GM19372 (cell line): ENCODE results near the gene DOCK4.

Experiments
- ATAC-seq: cut with Tn5 transposase; IDR thresholded peaks from one replicate; pipeline ENCODE4 v1.9.1; 2021; ENCODE audit warnings: mild to moderate bottlenecking, low read depth, moderate library complexity; ENCODE audit not compliant: unreplicated experiment

Gene DOCK4

GRCh38 chr7:112192236-112193154 is 13.7 kb downstream of the DOCK4 start:
- ATAC-seq, result no peak

GRCh38 chr7:112190120-112190519 is 16.1 kb downstream of the DOCK4 start:
- no peak for ATAC-seq

- no peak for ATAC-seq
Observed at GRCh38 chr7:112189691-112190090, 16.5 kb downstream of the DOCK4 start.

GRCh38 chr7:112188257-112188656 is 17.9 kb downstream of the DOCK4 start:
- ATAC-seq, result no peak

- ATAC-seq, result no peak
Observed at GRCh38 chr7:112186300-112186699, 19.9 kb downstream of the DOCK4 start.

- no peak for ATAC-seq
Observed at GRCh38 chr7:112185005-112185834, 21.0 kb downstream of the DOCK4 start.

- ATAC-seq, result no peak
Observed at GRCh38 chr7:112184455-112184854, 21.7 kb downstream of the DOCK4 start.

- no peak for ATAC-seq
Observed at GRCh38 chr7:112183266-112183665, 22.9 kb downstream of the DOCK4 start.

- ATAC-seq, result no peak
Observed at GRCh38 chr7:112182749-112183148, 23.4 kb downstream of the DOCK4 start.

- no peak for ATAC-seq
Observed at GRCh38 chr7:112180223-112180622, 26.0 kb downstream of the DOCK4 start.

- no peak for ATAC-seq
Observed at GRCh38 chr7:112176693-112177415, 29.3 kb downstream of the DOCK4 start.

GRCh38 chr7:112176241-112176640 is 30.0 kb downstream of the DOCK4 start:
- no peak for ATAC-seq

GRCh38 chr7:112174192-112174591 is 32.0 kb downstream of the DOCK4 start:
- ATAC-seq, result no peak

GRCh38 chr7:112173568-112173905 is 32.7 kb downstream of the DOCK4 start:
- no peak for ATAC-seq

GRCh38 chr7:112172870-112173567 is 33.2 kb downstream of the DOCK4 start:
- no peak for ATAC-seq

GRCh38 chr7:112171673-112172072 is 34.5 kb downstream of the DOCK4 start:
- ATAC-seq, result no peak

GRCh38 chr7:112168915-112169314 is 37.3 kb downstream of the DOCK4 start:
- ATAC-seq, result no peak

- ATAC-seq, result no peak
Observed at GRCh38 chr7:112167147-112167546, 39.1 kb downstream of the DOCK4 start.

GRCh38 chr7:112162784-112163506 is 43.3 kb downstream of the DOCK4 start:
- no peak for ATAC-seq
